Naive B cell (primary cell): ENCODE results near the gene KLK12. TPM values are rescaled to one million over a fixed set of nuclear protein-coding genes. Genes with fewer than 3 reads are reported as not detected.

Experiments
- ATAC-seq, 2 donors: fragments of 150-1000 bp; cut with Tn5 transposase; 2 replicates each; pipeline ENCODE4 v1.10.0; 2021; ENCODE audit warnings: low read depth in 2 of 2, mild to moderate bottlenecking in 2 of 2, moderate library complexity in 2 of 2
- DNase-seq: peaks from one replicate; pipeline ENCODE4 v3.0.0; 2022
- H3K27ac Mint-ChIP-seq, 6 donors: one replicate each; pipeline ENCODE4 v1.8.0; 2020 to 2022; ENCODE audit warnings: mild to moderate bottlenecking in 6 of 6, mixed read lengths in 6 of 6, moderate library complexity in 5 of 6, inconsistent platforms in 2 of 6
- H3K27me3 Mint-ChIP-seq, 3 donors: one replicate each; pipeline ENCODE4 v1.8.0; 2021 to 2022; ENCODE audit warnings: mixed read lengths in 3 of 3, mild to moderate bottlenecking in 1 of 3
- H3K36me3 Mint-ChIP-seq, 2 donors: one replicate each; pipeline ENCODE4 v1.8.0; 2020 to 2022; ENCODE audit warnings: mixed read lengths in 2 of 2, inconsistent platforms in 1 of 2, mild to moderate bottlenecking in 1 of 2
- H3K4me1 Mint-ChIP-seq, 3 donors: one replicate each; pipeline ENCODE4 v1.8.0; 2020 to 2022; ENCODE audit warnings: mixed read lengths in 3 of 3, inconsistent platforms in 1 of 3, mild to moderate bottlenecking in 1 of 3, moderate library complexity in 1 of 3
- H3K4me3 Mint-ChIP-seq, 8 donors: one replicate each; pipeline ENCODE4 v1.8.0; 2020 to 2022; ENCODE audit warnings: mild to moderate bottlenecking in 8 of 8, mixed read lengths in 8 of 8, moderate library complexity in 8 of 8, inconsistent platforms in 2 of 8
- H3K9me3 Mint-ChIP-seq, 7 donors: one replicate each; pipeline ENCODE4 v1.8.0; 2020 to 2022; ENCODE audit warnings: mixed read lengths in 7 of 7, mild to moderate bottlenecking in 5 of 7, inconsistent platforms in 2 of 7, moderate library complexity in 1 of 7
- polyA plus RNA-seq, 6 donors: library from polyadenylated mRNA; unstranded; fragments of 300-500 nt; fragmentation: Illumina TruSeq; gene quantifications; one replicate each; pipeline ENCODE4 v1.2.3, GENCODE V29; 2021; ENCODE audit warnings: low read depth in 6 of 6

KLK12 gene, protein sequence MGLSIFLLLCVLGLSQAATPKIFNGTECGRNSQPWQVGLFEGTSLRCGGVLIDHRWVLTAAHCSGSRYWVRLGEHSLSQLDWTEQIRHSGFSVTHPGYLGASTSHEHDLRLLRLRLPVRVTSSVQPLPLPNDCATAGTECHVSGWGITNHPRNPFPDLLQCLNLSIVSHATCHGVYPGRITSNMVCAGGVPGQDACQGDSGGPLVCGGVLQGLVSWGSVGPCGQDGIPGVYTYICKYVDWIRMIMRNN
- not detected for polyA plus RNA-seq

DNA sequence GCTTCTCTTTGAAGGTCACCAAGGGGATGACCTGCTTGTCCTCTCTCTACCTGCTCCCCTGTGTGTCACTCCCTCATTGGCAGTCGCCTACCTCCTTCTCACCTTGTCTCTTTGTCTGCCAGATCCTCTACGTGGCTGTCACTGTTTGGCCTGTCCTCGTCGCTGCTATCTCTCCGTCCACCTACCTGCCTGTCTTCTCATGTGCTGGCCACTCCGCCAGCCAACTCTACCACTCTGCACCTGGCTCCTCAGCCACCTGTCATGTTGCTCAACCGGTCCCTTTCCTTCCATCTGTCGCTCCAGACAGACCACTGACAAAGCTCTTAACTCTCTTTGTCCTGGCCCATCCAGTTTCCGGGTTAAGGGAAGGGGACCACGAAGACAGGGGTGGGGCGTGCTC lies at the start of gene KLK12:
Gene KLK12, minus strand, starts transcription at position 299 of the 400 bp plus-strand sequence. CDS start 381 bp downstream, outside the sequence.
- ATAC-seq = no peak
- no peak within 1 kb of the TSS for H3K27ac Mint-ChIP-seq
- no peak for DNase-seq
- peaks cover 0 to 14% of the 10 kb centered on the region in 2 donors for H3K36me3 Mint-ChIP-seq
- peaks cover 0 to 10% (median 1%) of the 10 kb centered on the region in 7 donors for H3K9me3 Mint-ChIP-seq
- peaks cover 15 to 46% (median 43%) of the 10 kb centered on the region in 3 donors for H3K27me3 Mint-ChIP-seq
- no peaks in the 10 kb centered on the region for H3K4me1 Mint-ChIP-seq
- no peak within 1 kb of the TSS for H3K4me3 Mint-ChIP-seq

DNA sequence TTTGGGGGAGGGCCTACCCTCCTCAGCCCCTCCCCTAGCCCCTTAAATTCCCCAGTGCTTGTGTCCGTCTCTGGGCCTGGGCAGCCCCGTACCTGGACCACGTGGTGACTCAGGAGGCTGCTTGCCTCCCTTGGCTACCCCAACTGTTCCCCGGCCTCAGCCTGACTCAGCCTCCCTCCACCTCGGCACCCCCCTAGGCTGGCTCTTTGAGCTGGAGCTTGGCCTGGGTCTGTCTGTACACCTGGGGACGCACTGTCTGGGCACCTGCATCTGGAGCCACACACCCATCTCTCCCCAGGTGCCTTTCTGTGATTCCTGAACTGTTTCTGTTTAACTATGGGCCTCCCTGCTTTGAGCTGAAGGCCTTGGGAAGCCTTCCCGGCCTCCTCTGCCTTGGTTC lies 49.7 kb upstream of the KLK12 start:
- peaks cover 2 to 10% (median 4%) of the 10 kb centered on the region in 3 donors for H3K4me1 Mint-ChIP-seq
- peaks cover 0 to 29% (median 20%) of the 10 kb centered on the region in 3 donors for H3K27me3 Mint-ChIP-seq
- DNase-seq = no peak
- no peak for ATAC-seq
- no peaks in the 10 kb centered on the region for H3K9me3 Mint-ChIP-seq
- no peak overlapping the region for H3K27ac Mint-ChIP-seq
- H3K36me3 Mint-ChIP-seq = no peaks in the 10 kb centered on the region
- H3K4me3 Mint-ChIP-seq = no peak overlapping the region

DNA sequence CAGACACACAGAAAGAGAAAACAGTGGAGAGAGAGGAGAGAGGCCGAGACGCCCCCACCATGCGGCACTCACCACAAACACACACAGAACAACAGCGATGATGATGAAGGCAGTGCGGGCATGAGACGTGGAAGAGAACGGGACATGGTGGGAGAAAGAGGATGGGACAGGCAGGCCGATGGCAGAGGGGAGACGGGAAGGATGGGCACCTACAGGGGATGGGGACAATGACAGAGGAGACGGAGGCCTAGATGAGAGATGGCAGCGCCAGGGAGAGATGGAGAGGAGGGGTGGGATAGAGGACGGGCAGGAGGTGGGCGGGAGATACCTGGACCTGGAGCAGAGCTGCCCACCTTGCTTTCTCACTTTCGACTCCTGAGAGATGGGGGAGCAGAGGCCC lies 49.0 kb upstream of the KLK12 start:
- DNase-seq = no peak
- Mint-ChIP-seq H3K27ac (no peak overlapping the region), H3K36me3 (no peaks in the 10 kb centered on the region), H3K4me1 (peaks cover 2 to 10% (median 4%) of the 10 kb centered on the region in 3 donors), H3K4me3 (peak overlapping the region in 1 of 8 donors; percentile 57), H3K27me3 (peaks cover 0 to 29% (median 20%) of the 10 kb centered on the region in 3 donors), H3K9me3 (no peaks in the 10 kb centered on the region)
- no peak for ATAC-seq

DNA sequence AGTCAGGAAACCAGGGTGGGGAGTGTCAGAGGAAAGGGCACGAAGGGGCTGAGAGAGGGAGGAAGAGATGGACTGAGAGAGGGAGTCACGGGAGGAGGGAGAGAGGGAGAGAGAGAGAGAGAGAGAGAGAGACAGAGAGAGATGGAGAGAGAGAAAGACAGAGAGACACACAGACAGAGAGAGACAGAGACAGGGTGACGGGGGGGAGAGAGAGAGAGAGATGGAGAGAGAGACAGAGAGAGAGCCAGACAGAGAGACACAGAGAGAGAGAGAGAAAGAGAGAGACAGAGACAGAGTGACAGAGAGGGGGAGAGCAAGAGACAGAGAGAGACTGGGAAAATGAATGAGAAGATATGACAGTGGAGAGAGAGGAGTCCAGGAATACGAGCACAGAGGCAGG lies 48.4 kb upstream of the KLK12 start:
- Mint-ChIP-seq H3K9me3 (no peaks in the 10 kb centered on the region), H3K4me3 (no peak overlapping the region), H3K27me3 (peaks cover 0 to 29% (median 20%) of the 10 kb centered on the region in 3 donors), H3K27ac (peak overlapping the region in 2 of 6 donors; percentile 11 to 96), H3K4me1 (peaks cover 2 to 10% (median 4%) of the 10 kb centered on the region in 3 donors), H3K36me3 (no peaks in the 10 kb centered on the region)
- DNase-seq = no peak
- no peak for ATAC-seq

DNA sequence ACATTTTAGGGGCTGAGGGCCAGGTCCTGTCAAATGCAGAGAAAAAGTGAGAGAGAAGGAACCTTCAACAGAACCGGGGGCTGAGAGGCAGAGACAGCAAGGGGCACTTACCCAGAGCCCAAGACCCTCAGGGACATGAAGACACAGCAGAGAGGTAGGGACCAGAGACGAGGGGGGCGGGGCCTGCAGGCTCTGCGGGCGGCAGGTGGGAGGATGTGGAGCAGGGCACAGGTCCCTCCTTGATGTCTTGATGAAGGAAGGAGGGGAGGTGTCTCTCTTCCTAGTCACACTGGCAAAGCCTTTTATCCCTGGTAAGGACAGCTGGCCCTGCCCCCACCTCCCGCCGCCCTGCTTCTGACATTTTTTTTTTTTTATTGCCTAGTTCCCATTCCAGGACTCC lies 47.8 kb upstream of the KLK12 start, which contains the start of gene KLK14:
Gene KLK14, minus strand, starts transcription at position 277 of the 400 bp plus-strand sequence. Its CDS starts 273 bp downstream, at position 4.
- ATAC-seq = no peak
- peak within 1 kb of the TSS in 4 of 6 donors; percentile 11 to 96 (median 48) for H3K27ac Mint-ChIP-seq

DNA sequence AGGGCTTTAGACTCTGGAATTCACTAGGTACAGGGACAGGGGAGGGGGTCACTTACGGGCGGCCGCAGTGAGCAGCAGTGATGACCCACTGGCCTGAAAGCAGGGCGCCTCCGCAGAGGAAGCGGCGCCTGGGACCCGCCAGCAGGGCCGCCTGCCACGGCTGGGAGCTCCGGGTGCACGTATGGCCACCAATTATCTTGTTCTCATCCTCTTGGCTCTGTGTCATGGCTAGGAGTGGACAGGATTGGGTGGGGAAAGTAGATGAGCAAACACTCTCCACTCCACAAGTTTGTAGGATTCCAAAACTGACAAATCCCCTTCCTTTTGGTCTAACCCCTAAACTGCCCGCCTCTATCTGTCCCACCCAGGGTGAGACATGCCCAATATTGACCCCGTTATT lies 46.7 kb upstream of the KLK12 start:
- Mint-ChIP-seq H3K36me3 (no peaks in the 10 kb centered on the region), H3K9me3 (no peaks in the 10 kb centered on the region), H3K27me3 (peaks cover 0 to 29% (median 24%) of the 10 kb centered on the region in 3 donors), H3K4me3 (peak overlapping the region in 1 of 8 donors; percentile 52), H3K4me1 (peaks cover 2 to 7% (median 4%) of the 10 kb centered on the region in 3 donors), H3K27ac (no peak overlapping the region)
- DNase-seq = no peak
- ATAC-seq = no peak

More for the DNA sequence above, 47.8 kb upstream of the KLK12 start, which contains the start of gene KLK14:
- Mint-ChIP-seq H3K4me1 (peaks cover 2 to 10% (median 4%) of the 10 kb centered on the region in 3 donors), H3K4me3 (peak within 1 kb of the TSS in 1 of 8 donors; percentile 57), H3K9me3 (no peaks in the 10 kb centered on the region), H3K27me3 (peaks cover 0 to 29% (median 20%) of the 10 kb centered on the region in 3 donors), H3K36me3 (no peaks in the 10 kb centered on the region)
- no peak for DNase-seq

DNA sequence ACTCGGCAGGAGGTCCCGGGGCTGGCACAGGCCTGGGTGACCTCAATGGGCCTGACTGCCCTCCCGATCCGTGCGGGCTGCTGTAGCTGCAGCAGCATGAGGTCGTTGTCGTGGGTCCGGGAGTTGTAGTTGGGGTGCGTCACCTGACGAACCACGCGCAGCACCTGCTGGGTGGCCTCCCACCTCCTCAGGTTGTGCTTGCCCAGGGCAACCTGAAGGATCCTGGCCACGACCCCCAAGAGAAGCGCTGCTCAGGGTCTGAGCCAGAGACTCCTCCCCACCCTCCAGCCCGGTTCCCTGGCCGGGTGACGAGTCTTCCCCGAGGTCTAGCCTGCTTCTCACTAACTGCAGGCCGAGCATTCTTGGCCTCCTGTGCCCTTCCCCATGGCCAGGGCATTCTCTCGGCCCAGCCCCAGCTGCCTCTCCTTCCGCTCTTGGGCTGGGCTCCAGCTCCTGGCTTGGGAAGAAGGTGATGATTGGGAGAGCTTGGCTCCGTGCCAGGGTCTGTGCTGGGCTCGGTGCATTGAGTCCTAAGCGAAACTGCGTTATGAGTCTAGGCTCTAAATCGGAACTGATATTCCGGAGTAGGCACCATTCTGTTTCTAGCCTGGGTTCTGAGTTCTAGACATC lies 44.8 kb upstream of the KLK12 start:
- peaks cover 2 to 4% (median 4%) of the 10 kb centered on the region in 3 donors for H3K4me1 Mint-ChIP-seq
- H3K36me3 Mint-ChIP-seq = peaks cover 0 to 2% of the 10 kb centered on the region in 2 donors
- no peak for DNase-seq
- H3K4me3 Mint-ChIP-seq = no peak overlapping the region
- no peak for ATAC-seq
- H3K27me3 Mint-ChIP-seq = peaks cover 5 to 29% (median 29%) of the 10 kb centered on the region in 3 donors
- peaks cover 0 to 4% (median under 1%) of the 10 kb centered on the region in 7 donors for H3K9me3 Mint-ChIP-seq
- H3K27ac Mint-ChIP-seq = no peak overlapping the region

DNA sequence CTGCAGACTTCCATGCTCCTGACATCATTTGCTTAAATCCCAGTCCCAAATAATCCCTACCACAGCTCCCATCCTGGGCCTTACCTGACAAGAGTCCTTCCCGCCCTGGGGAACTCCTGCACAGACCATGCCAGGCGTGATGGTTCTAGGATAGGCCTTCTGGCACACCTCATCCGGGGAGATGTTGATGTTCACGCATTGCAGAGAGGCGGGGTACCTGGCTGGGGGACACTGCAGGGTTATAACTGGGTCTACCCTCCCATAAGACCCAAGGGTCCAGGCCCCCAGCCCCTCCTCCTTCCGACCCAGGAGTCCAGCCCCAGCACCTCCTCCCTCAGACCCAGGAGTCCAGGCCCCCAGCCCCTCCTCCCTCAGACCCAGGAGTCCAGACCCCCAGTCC lies 43.9 kb upstream of the KLK12 start:
- H3K27me3 Mint-ChIP-seq = peaks cover 5 to 36% (median 28%) of the 10 kb centered on the region in 3 donors
- no peak overlapping the region for H3K27ac Mint-ChIP-seq
- peaks cover 6 to 10% of the 10 kb centered on the region in 2 donors for H3K36me3 Mint-ChIP-seq
- peaks cover 2 to 4% (median 4%) of the 10 kb centered on the region in 3 donors for H3K4me1 Mint-ChIP-seq
- no peak for DNase-seq
- no peak for ATAC-seq
- H3K4me3 Mint-ChIP-seq = no peak overlapping the region
- H3K9me3 Mint-ChIP-seq = peaks cover 5 to 9% (median 7%) of the 10 kb centered on the region in 7 donors

DNA sequence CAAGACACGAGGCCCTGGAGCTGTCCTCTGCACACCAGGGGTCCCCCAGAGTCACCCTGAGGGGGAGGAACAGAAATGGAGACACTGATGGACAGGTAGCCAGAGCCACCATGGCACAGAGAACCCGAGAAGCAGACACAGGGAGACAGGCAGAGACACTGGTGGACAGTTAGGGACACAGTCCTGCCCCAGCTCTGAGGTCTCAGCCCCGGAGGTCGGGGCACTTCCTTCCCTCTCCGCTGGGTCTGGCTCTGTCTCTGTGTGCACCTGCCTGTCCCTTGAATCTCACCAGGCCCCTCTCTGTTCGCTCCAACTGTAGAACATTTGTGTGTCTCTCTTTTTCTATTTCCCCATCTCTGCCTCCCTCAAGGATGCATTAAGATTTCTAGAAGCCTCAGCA lies 43.3 kb upstream of the KLK12 start:
- no peak for ATAC-seq
- DNase-seq = no peak
- Mint-ChIP-seq H3K27me3 (peaks cover 5 to 33% (median 22%) of the 10 kb centered on the region in 3 donors), H3K36me3 (peaks cover 6 to 10% of the 10 kb centered on the region in 2 donors), H3K4me1 (peaks cover 0 to 1% (median under 1%) of the 10 kb centered on the region in 3 donors), H3K9me3 (peaks cover 5 to 16% (median 14%) of the 10 kb centered on the region in 7 donors), H3K4me3 (no peak overlapping the region), H3K27ac (peak overlapping the region in 1 of 6 donors; percentile 45)

DNA sequence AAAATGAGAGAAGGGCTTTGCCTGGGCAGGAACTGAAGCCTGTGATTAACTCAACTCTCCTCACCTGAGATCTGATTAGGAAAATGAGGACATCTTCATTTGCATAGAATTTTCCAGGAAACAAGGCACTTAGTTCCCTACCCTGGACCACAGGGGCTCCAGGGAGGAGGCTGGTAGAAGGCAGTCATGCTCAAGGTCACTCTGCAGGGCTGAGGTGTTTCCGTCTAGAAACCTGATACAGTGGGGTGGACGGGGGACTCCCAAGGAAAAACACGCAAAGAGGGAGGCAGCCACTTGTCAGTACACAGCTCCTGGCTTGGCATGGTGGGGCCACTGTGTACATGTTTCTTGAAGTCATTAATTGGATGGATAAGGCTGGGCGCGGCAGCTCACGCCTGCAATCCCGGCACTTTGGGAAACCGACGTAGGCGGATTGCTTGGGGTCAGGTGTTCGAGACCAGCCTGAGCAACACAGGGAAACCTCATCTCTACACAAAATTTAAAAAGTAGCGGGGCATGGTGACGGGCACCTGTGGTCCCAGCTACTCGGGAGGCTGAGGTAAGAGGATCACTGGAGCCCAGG lies 41.9 kb upstream of the KLK12 start:
- H3K4me3 Mint-ChIP-seq = no peak overlapping the region
- no peaks in the 10 kb centered on the region for H3K4me1 Mint-ChIP-seq
- H3K36me3 Mint-ChIP-seq = peaks cover 6 to 10% of the 10 kb centered on the region in 2 donors
- peak overlapping the region in 1 of 6 donors; percentile 26 for H3K27ac Mint-ChIP-seq
- DNase-seq = no peak
- ATAC-seq = no peak
- peaks cover 5 to 21% (median 8%) of the 10 kb centered on the region in 3 donors for H3K27me3 Mint-ChIP-seq
- H3K9me3 Mint-ChIP-seq = peaks cover 5 to 23% (median 16%) of the 10 kb centered on the region in 7 donors

DNA sequence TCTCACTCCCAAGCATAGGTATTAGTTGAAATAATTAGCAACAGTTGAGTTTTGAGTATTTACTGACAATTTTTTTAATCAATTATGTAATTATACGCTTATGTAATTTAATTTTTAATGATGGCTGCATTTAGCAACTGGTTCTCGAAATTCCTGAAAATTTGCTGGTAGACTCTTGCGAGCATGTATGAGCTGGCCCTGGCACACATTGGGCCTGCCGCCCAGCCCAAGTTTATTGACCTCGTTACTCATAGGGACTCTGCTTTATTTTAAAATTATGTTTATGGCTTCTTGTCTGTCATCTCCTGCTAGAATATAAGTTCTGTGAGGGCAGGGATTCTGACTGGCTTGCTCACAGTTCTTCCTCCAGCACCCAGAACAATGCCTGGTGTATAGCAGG lies 41.2 kb upstream of the KLK12 start:
- ATAC-seq (no peak), DNase-seq (no peak)
- H3K36me3 Mint-ChIP-seq = peaks cover 6 to 10% of the 10 kb centered on the region in 2 donors
- no peak overlapping the region for H3K27ac Mint-ChIP-seq
- no peak overlapping the region for H3K4me3 Mint-ChIP-seq
- H3K4me1 Mint-ChIP-seq = no peaks in the 10 kb centered on the region
- H3K9me3 Mint-ChIP-seq = peaks cover 5 to 23% (median 16%) of the 10 kb centered on the region in 7 donors
- H3K27me3 Mint-ChIP-seq = peaks cover 5 to 18% (median 8%) of the 10 kb centered on the region in 3 donors

DNA sequence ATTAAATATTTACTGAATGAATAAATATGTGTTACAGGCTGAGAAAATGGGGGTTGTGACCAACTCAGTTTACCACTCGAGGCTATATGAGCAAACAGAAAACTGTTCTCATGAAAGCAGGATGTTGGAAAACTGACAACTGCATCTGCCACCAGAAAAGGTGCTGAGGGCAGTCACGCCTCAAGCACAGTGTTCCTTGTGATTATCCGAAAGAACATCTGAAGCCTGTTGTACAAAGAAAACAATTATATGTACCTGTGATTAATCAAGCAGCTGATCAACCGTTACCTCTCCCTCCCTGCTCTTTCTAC lies 36.2 kb upstream of the KLK12 start:
- DNase-seq (no peak), ATAC-seq (no peak)
- Mint-ChIP-seq H3K36me3 (peaks cover 6 to 25% of the 10 kb centered on the region in 2 donors), H3K4me1 (no peaks in the 10 kb centered on the region), H3K27me3 (peaks cover 8 to 20% (median 10%) of the 10 kb centered on the region in 3 donors), H3K4me3 (no peak overlapping the region), H3K9me3 (peaks cover 10 to 35% (median 22%) of the 10 kb centered on the region in 7 donors), H3K27ac (no peak overlapping the region)

DNA sequence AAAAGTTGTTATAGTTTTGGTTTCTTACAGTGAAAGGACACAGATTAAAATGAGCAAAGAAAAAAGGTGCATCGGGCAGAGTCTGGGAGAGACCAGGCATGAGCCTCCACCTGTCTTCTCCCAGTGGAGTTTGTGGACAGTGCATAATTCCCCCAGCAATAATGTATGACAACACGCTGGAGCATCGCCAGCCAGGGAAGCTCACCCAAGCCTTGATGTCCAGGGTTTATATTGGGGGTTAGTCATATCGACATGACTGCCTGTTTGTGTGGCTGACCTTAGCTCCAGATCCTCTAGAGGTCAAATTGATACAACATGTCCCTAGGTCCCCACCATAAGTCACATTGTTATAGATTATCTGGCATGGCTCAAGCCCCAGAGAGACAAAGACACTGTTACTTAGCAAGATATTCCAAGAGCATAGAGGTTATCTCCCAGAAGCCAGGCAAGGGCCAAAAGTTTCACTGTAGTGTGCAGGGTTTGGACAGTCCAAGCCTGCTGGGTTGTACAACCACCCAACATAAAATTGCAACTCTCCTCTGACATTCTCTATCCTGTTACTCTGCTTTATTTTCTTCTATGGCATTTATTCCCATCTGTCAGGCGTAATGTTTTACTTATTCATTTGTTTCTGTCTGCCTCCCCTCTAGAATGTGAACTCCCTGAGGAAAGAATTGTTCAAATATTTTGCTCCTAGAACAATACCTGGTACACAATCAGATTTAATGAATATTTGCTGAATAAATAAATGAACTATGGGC lies 35.7 kb upstream of the KLK12 start:
- ATAC-seq = no peak
- no peaks in the 10 kb centered on the region for H3K4me1 Mint-ChIP-seq
- H3K27ac Mint-ChIP-seq = no peak overlapping the region
- DNase-seq = no peak
- peaks cover 10 to 35% (median 23%) of the 10 kb centered on the region in 7 donors for H3K9me3 Mint-ChIP-seq
- H3K4me3 Mint-ChIP-seq = no peak overlapping the region
- peaks cover 8 to 23% (median 10%) of the 10 kb centered on the region in 3 donors for H3K27me3 Mint-ChIP-seq
- peaks cover 6 to 30% of the 10 kb centered on the region in 2 donors for H3K36me3 Mint-ChIP-seq
